ENCODE results near the gene HEMK1.

Gene HEMK1

DNA sequence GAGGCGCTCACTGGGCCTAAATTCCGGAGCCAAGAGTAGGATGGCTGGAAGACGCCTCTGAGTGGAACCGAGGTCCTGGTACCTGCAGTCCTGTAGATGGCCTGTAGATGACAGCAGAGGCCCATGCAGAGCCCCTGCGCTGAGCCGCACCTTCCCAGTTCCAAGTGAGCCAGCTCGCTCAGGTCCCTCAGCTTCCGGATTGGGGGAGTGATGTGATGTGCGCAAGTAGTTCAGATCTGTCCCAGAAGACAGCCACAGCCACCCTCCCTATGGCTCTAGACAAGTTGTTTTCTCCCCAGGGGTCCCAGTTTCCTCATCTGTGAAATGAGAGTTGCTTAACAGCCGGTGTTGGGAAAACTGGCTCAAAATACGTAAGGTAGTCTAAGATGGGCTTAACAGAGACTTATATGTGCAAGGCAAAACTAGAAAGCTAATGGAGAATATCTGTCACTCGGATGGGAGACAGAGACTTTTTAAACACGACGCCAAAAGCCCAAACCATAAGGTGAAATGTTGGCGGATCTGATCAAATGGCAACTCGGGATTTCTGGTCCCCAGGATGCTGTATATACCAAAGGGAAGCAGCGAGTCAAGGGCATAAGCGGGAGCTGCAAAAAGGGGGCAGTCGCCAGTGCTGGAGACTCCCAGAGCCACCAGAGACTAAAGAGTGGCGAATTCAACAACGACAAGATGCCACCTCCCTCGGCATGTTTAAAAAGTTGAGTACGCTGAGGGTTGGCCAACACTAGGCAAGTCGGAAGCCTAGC is 46.9 kb downstream of the HEMK1 start:
- DNase-seq (ENCODE audit: low spot score): peak; percentile 86

DNA sequence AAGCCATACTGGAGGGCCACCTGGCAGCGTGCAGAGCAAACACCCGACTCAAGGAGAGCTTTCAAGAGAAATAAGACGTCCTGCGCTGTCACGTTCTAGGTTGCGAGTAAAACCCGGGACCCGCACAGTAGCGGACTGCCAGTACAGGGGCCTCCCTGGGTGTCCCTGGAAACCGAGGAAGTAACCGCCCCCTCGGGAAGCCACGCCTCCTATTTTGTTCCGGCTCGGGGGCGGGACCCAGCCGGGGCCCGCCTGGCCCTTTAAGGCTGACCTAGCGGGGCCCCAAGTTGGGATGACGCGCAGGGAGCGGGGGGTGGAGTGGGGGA is 47.4 kb downstream of the HEMK1 start:
- DNase-seq (ENCODE audit: low spot score): peak; percentile 95

DNA sequence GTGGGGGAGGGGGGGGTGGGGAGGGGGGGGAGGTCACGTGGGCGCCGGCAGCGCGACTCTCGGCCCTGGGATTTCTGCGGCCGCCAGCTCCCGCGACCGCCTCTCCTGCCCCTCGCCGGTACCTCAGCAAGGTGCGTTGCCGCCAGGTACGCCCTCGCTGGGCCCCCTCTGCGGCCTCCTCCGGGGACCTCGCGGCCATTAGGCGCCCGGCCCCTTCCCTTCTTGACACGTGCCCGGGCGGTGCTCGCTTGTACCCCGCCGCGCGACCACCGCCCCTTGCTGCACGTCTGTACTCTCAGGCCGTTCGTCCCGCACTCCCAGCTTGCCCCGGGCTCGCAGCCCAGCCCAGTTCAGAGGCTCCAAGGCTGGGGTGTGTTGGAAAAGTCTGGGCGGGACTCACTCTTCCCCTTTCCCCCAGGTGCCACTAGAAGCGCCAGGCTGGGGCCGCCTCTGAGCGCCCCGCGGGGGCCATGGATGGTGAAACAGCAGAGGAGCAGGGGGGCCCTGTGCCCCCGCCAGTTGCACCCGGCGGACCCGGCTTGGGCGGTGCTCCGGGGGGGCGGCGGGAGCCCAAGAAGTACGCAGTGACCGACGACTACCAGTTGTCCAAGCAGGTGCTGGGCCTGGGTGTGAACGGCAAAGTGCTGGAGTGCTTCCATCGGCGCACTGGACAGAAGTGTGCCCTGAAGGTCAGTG is 47.9 kb downstream of the HEMK1 start, which contains the start of gene MAPKAPK3:
Gene MAPKAPK3 (plus strand): TSS at position 56 of the 696 bp plus-strand sequence. CDS start 415 bp downstream, at position 471.
- peak; percentile 34 for DNase-seq (ENCODE audit: low spot score)

DNA sequence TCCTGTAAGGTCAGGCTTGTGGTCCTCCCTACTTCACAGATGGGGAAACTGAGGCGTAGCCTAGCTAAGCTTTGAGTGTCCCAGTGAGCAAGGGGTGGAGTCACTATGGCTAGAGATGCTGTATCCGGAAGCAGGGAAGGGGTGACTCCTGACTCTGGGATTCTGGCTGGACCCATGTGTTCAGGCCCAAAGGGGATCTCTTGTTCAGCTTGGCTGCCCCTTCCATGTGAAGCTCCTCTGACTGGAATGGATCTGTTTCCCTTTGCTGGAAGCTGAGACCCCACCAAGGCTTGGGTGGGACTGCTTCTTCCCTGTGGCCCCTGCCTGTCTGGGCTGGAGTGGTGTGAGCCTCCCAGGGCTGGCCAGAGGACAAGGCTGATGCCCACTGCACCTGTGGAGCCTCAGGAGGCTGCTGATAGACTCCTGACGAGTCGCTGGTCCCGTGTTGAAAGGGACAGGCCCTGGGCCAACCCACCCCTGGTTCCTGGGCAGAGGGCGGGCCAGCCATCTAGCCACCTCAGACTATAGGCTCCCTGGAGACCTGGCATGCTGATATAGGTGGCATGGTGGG is 48.7 kb downstream of the HEMK1 start:
- no peak for DNase-seq (ENCODE audit: low spot score)

DNA sequence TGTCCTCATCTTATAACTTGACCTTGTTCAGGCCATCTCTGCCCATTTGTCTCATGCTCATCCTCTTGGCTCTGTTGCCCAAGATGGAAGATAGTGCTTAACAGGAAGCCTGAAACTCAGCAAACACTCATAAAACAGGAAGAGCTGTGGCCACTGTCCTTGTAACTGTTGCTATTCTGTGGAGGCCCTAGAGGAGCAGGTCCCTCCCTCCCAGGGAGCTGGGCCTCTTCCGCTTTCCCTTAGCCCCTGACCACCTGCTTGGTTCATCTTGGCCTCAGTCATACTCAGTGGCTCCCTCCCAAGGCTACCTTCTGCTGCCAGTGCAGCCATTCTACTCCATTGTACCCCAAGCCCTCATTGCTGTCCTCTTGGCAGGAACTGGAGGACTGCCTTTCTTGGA is 51.1 kb downstream of the HEMK1 start:
- no peak for DNase-seq (ENCODE audit: low spot score)

DNA sequence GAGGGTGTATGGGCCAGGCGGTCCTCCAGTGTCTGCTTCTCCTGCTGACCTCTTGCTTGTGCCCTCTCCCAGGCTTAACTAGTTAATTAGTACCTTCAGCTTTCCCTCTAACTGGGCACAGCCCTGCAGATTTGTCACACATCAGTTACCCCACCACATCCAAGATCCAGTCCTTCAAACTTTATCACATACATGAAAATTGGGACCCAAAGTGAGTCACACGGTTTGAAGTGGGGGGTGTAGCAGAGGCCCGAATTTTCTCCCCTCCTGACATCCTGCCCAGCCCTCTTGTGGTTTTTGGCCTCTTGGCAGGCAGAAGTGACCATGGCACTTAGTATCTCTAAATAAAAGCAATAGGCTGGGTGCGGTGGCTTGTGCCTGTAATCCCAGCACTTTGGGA is 51.5 kb downstream of the HEMK1 start:
- DNase-seq (ENCODE audit: low spot score): no peak

DNA sequence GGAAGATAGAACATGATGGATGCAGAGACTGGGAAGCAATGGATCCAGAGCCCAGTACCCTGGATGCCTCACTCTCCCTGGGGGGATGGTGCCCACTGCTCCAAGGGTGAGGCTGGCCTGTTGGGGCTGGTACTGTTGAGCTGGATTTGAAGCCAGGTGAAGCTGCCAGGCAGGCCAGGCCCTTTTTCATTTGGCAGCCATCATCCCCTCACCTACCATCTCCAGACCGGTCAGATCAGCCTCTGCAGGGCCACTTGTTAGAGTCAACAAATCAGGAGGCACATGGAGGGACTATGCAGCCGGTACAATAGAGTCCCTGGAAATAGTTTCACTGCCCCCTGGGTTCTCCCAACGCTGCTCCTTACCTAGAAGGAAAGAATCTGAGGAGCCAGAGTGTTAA is 53.6 kb downstream of the HEMK1 start:
- no peak for DNase-seq (ENCODE audit: low spot score)

DNA sequence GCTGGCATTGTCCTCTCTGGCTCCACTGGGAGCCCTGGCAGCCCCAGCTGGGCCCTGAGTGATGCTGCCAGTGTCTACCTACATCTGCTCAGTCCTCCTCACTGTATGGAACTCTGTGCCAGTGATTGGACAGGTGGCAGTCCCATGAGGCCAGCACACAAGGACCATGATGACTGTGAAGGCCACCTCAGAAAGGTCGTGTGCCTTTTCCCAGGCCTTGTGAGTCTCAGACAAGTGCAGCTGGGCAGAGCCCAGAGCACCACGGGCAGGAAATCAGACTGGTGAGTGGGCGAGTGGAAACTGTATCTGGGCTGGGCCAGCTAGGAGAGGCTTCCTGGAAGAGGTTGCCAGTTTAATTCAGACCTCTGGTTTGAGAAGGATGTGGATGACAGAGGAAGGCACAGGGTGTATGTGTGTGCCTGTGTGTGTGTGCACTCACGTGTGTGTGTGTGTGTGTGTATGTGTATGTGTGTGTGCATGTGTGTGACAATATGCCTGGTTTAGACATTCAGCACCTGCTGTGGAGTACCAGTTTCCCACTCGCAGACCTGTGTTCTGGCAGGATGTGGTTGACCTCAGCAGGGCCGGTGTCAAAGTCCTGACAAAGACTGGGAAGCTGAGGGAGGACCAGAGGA is 54.6 kb downstream of the HEMK1 start:
- peak; percentile 53 for DNase-seq (ENCODE audit: low spot score)

DNA sequence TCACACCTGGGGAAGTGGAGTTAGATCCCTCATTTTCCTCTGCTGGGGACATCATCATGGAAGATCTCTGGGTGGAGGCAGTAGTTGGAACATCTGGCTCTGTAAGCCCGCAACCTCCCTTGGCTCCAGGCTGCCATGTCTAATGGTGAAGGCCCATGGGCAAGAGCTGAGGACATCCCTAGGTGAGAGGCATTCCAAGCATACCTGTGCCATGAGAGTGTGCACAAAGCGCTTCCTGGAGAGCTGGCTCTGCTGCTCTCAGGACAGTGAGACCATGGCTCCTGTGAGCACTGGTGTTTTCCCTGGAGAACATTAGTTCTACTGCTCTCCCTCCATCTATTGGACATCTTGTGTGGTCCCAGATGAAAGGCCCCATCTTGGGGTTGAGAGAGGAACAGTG is 55.3 kb downstream of the HEMK1 start:
- DNase-seq (ENCODE audit: low spot score): no peak

DNA sequence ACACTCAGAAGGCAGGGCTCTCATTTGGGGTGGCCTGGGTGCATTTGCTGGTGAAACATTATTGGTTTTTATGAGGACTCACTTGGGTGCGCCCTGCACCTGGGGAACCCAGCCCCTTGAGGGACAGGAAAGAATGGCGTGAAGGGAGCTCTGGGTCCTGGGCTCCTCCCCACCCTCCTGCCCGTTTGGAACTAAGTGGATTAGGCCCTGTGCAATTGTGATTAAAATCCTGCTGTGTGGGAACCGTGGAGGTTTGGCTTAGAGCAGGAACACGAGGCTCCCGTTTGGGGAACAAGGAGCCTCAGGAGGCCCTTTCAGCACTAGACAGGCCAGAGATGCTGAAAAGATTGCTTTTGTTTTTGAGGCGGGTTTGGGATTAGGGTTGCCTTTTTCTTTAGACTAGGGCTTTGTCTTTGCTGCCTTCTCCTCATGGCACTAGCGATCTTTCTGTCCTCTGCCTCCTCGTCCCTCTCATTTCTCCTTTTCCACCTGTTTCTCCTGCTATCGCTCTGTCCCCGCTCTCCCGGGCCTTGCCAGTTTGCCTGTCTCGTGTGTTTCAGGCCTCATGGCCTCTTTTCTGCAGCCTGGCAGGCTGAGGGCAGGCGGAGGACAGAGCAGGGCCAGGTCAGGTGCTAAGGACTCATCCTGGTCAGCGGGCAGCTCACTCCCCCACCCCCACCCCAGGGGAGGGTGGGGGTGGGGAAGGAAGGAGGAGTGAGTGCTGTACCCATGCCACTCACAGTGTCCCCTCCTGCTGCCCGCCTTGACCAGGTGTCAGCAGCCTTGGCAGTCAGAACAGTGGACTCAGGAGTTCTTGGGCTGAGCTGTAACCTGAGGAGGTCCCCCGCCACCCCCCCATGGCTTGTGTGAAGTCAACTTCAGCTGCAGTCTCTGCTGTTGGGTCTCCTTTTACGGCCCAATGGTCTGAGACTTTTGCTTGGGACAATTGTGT is 56.2 kb downstream of the HEMK1 start:
- no peak for DNase-seq (ENCODE audit: low spot score)

DNA sequence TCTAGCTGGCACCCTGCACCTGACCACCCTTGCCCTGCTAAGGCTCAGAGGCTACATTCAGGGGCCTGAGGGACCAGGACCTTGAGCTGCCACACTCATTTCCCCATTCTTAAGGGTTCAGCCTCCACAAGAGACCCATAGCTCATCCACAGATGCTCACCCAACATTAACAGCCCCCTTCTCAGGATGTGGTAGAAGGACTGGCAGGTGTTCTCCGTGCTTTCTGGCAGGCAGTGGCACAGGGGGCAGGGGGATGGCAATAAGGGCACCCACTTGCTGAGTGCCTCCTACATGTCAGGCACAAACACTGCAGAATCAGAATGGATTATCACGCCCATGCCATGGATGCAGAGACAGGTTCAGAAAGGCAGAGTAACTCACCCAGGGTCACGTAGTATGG is 57.1 kb downstream of the HEMK1 start:
- no peak for DNase-seq (ENCODE audit: low spot score)

DNA sequence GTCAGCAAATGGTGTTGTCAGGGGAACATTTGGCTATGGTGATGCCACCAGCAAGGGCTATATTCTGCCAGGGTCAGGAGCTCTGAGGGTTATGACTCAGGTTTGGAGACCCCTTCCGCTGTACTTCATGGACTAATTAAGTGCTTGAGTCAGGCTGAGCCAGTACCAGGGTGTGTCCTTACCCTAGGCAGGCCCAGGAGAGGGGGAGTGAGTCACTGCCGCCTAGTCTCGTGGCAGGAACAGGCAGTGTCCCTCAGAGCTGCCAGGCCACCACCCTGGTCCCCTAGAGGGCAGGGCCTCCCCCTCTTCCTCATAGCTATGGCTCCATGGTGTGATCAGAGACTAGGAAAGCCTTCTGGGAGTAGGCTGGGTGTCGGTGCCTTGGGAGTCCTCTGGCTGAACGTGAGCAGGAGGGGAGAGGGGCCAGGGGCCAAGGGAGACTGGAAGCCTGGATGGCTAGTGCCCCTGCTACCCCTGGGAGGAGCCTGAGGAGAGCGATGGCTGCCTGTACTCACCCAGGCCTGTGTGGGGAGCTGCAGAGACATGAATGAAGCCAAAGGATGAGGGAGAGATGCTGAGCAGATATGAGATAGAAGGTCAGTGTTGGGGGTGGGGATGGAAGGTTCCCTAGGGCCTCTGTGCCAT is 58.2 kb downstream of the HEMK1 start:
- peak; percentile 36 for DNase-seq (ENCODE audit: low spot score)

DNA sequence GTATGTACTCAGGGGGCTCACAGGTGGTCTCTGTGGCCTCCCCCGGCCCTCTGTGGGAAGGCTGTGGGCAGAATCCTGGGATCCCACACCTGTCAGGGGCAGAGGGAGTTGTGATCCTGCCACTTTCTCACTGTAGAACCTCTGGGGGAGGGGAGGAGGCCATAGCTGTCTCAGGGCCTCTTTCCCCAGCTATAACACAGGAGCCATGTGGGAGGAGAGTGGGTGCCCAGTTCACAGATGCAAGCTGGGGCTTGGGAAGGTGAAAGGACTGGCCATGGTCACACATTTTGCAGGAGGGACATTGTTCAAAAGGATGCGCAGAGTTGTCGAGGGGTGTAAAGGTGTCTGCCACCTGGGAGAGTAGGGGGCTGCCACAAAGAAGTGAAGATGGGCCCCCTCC is 59.3 kb downstream of the HEMK1 start:
- no peak for DNase-seq (ENCODE audit: low spot score)

DNA sequence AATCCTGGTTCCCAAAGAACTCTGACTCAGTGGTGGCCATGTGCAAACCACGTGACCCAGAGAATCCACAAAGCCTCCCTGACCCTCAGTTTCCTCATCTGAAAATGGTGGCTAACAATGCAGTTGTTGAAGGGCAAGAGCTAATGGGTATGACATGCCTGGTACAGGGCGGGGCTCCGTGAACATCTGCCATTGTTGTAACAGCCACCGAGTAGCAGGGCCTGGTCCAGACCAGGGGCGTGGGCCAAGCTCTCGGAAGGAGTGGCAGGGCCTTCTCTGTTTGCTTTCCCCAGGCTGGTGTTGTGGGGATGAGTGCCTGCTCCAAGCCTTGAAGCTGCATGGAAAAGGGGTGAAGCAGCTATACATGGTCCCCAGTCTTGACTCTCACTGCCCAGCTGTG is 61.1 kb downstream of the HEMK1 start:
- DNase-seq (ENCODE audit: low spot score): no peak

DNA sequence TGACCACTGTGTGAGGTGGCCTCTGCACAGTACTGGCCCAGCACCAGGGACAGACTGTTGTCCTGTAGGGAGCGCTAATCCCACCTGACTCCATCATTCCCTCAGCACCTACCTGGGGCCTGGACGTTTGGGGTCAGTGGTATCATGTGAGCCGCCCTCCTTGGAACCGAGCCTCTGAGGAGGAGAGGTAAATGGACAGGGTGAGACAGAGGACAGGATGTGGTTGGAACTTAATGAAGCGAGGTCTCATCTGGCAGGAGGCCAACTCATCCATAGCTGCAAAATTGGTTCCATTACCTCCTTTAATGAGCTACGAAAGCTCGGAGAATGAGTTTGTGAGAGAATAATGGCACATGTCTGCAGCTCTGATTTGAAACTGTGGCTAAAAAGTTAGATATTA is 61.6 kb downstream of the HEMK1 start:
- no peak for DNase-seq (ENCODE audit: low spot score)

DNA sequence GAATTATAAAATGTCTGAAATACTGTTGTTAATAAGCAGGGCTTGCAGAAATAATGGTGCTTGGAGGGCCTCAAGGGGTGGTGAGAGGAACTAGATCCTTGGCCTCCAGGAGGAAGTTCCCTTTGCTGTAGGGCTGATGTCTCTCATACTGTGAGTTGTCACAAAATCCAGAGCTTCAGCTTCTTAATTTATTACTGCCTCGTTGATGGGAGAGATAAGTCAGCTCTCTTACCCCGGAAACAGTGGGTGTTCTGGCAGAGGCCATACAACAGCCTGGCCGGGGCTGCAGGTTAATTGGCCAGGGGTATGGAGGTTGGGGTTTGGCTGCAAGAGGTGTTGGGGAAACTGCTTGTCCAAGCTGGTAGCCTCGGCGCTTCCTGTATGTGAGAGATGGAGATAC is 63.1 kb downstream of the HEMK1 start:
- DNase-seq (ENCODE audit: low spot score): peak; percentile 20

DNA sequence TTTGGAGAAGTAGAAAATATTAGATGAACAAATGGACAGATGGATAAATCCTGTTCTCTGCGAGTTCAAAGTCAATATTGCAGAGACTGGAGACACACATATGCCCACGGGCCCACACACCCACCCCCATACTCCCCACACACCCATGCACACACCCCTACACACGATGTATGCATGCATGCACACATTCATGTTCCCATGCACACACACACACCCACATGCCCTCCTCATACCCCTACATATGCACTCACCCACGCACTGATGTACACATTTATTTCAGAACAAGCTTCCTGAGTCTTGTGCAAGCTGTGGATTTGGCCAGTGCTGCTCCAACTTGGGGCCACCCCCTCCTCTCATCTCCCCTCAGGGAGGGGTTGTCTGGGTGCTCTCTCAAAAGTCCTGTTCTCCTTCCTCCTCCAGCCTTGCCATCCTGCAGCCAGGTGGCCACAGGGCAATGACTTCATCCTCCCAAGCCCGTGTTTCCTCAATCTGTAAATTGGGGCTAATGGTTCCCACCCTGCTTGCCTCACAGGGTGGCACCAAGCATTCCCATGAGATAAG is 64.0 kb downstream of the HEMK1 start:
- no peak for DNase-seq (ENCODE audit: low spot score)

DNA sequence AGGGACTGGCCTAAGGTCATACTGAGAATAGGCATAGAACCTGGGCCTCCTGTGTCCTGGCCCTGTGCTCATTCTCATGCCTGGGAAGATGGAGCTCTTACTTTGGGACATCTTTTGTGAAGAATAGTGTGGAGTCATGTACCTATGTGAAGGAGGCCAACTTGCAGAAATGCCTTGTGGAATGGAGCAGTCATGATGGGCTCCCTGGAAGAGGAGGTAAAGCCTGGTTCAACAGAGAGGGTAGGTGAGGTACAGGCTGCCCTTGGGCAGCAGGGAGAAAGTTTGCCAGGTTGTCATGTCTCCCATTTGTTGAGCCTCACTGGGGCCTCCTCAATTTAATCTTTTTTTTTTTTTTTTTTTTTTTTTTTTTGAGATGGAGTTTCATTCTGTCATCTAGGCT is 65.7 kb downstream of the HEMK1 start:
- no peak for DNase-seq (ENCODE audit: low spot score)

DNA sequence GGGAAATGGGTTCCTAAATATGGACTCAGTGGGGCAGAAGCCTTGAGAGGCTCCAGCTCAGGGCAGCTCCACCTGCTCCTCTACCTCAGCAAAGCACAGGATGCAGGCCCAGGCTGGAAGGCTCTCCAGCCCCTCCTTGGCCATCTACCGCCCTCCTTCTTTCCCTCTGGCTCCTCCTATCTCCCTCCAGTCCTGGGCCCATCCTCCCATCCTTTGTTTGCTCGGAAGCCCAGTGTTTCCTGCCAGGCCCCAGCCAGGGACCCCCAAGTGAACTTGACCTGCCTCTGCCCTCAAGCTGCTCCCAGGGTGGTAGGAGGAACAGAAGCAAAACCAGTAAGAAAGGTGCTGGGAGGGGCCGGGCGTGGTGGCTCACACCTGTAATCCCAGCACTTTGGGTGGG is 67.7 kb downstream of the HEMK1 start:
- DNase-seq (ENCODE audit: low spot score): no peak

DNA sequence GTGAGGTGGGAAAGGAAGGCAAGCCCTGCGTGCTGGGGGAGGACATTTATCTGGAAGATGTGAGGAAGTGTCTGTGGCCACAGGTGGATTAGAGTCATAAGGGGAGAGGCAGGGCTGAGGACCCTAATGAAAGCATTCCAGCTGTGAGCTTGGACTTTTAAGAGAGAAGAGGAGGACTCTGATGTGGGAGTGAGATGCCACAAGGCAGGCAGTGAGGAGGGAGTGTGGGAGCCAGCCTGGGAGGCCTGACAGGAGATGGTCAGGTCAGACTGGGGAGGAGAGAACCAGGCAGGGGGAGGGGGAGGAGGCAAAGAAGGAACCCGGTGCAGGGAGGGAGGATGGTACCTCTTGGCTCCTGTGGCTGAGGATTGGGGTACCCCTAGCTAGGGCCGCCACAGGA is 68.6 kb downstream of the HEMK1 start:
- DNase-seq (ENCODE audit: low spot score): no peak

DNA sequence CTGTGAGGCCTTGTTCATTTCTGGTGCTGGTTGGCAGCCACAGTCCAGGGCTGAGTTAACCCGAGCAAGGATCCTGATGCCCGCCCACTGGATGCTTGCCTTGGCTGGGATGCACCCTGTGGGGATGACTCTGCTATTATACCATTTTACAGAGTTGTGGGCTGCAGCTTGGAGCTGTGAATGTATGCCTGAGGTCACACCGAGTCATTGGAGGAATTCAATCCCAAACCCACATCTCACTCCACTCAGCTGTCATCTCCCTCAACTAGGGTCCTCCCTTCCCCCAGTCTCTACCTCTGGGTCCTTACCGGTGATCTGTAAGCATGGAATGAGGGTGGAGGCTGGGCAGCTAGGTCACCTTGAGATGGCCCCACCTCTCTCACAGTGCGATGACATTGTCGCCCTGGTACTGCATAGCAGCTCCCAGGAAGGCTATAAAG is 69.8 kb downstream of the HEMK1 start:
- no peak for DNase-seq (ENCODE audit: low spot score)

All from CD4-positive, alpha-beta T cell treated with Interleukin-2 at 100 ng/mL for 4 hours (primary cell).